Activated CD8-positive, alpha-beta T cell treated with anti-CD3 and anti-CD28 coated beads for 36 hours (primary cell): ENCODE data around the gene ARMH3. TPM values are rescaled to one million over a fixed set of nuclear protein-coding genes. Genes with fewer than 3 reads are reported as not detected.

Experiments used
- ATAC-seq: fragments of 200-7000 bp; cut with Tn5 transposase; one replicate; pipeline ENCODE4 v1.10.0; 2021; ENCODE audit warnings: mild to moderate bottlenecking, moderate library complexity
- CTCF ChIA-PET: fragments of 350-600 bp; sonication (Branson Sonifier 250); formaldehyde crosslinking; loops from one replicate; lab custom pipeline; 2021; ENCODE audit warnings: antibody characterized with exemption; lab: Charles Lee
- POLR2A ChIA-PET: fragments of 350-600 bp; sonication (Branson Sonifier 250); formaldehyde crosslinking; loops from one replicate; lab custom pipeline; 2021; ENCODE audit warnings: antibody characterized with exemption; lab: Charles Lee
- DNase-seq: peaks from one replicate; pipeline ENCODE4 v3.0.0-alpha.2; 2020
- H3K27ac Mint-ChIP-seq: one replicate; pipeline ENCODE4 v1.8.0; 2021; ENCODE audit warnings: mild to moderate bottlenecking, mixed read lengths
- H3K27me3 Mint-ChIP-seq: one replicate; pipeline ENCODE4 v1.8.0; 2021; ENCODE audit warnings: mixed read lengths
- H3K36me3 Mint-ChIP-seq: one replicate; pipeline ENCODE4 v1.8.0; 2021; ENCODE audit warnings: low read depth, mixed read lengths
- H3K4me1 Mint-ChIP-seq: one replicate; pipeline ENCODE4 v1.8.0; 2021; ENCODE audit warnings: low read depth, mixed read lengths
- H3K4me3 Mint-ChIP-seq: one replicate; pipeline ENCODE4 v1.8.0; 2021; ENCODE audit warnings: mild to moderate bottlenecking, moderate library complexity, mixed read lengths
- H3K9me3 Mint-ChIP-seq: one replicate; pipeline ENCODE4 v1.8.0; 2021; ENCODE audit warnings: mixed read lengths
- CTCF ChIP-seq: fragments of 200-600 bp; IDR thresholded peaks from one replicate; pipeline ENCODE4 v1.8.0; 2022; ENCODE audit warnings: antibody characterized with exemption, mild to moderate bottlenecking
- intact Hi-C: fragments of 100-400 bp; cut with micrococcal nuclease; formaldehyde crosslinking; loops from one replicate; pipeline ENCODE4 v1.10.0; 2022
- total RNA-seq, 2 experiments: library from RNA; stranded (reverse); gene quantifications; one replicate each; pipeline ENCODE4 v1.2.3, GENCODE V29; 2021

Gene ARMH3
- total RNA-seq, 2 experiments from 2014 or later: 16.2 to 18.4 TPM

GRCh38 chr10:102069071-102069470 lies 13.1 kb upstream of the ARMH3 start:
- no peak overlapping the region for H3K4me3 Mint-ChIP-seq
- H3K27me3 Mint-ChIP-seq: no peaks in the 10 kb centered on the region
- ATAC-seq: no peak
- CTCF ChIA-PET: interaction anchor here (1.2 to 11.9 kb wide), 4 partner anchors 11 to 233 kb away, joined by 3 to 151 read pairs (median 4); partner anchors contain the start of gene KCNIP2
- H3K27ac Mint-ChIP-seq: peak overlapping the region; percentile 37
- POLR2A ChIA-PET: interaction anchor here (0.6 kb wide), 1 partner anchor 27 kb away, joined by 3 read pairs; no protein-coding TSS in a partner anchor
- no peaks in the 10 kb centered on the region for H3K36me3 Mint-ChIP-seq
- TF ChIP-seq CTCF: no peak
- intact Hi-C loops: loop anchor here (5.0 kb wide), 1 partner anchor 343 kb away; no protein-coding TSS in a partner anchor
- peaks cover 27% of the 10 kb centered on the region for H3K4me1 Mint-ChIP-seq
- H3K9me3 Mint-ChIP-seq: no peaks in the 10 kb centered on the region
- no peak for DNase-seq

GRCh38 chr10:102068216-102068615 lies 12.2 kb upstream of the ARMH3 start:
- Mint-ChIP-seq H3K4me1 (peaks cover 29% of the 10 kb centered on the region), H3K36me3 (no peaks in the 10 kb centered on the region), H3K9me3 (no peaks in the 10 kb centered on the region), H3K27me3 (no peaks in the 10 kb centered on the region), H3K27ac (no peak overlapping the region), H3K4me3 (no peak overlapping the region)
- intact Hi-C loops: loop anchor here (5.0 kb wide), 1 partner anchor 344 kb away; no protein-coding TSS in a partner anchor
- no peak for ATAC-seq
- POLR2A ChIA-PET: no interaction called here
- CTCF ChIA-PET: interaction anchor here (1.0 to 11.9 kb wide), 9 partner anchors 10 to 287 kb away, joined by 3 to 151 read pairs (median 4); partner anchors contain the start of genes ARMH3 and KCNIP2
- no peak for DNase-seq
- no peak for TF ChIP-seq CTCF

- ChIA-PET CTCF (interaction anchor here (0.9 to 11.9 kb wide), 7 partner anchors 12 to 286 kb away, joined by 3 to 151 read pairs (median 4); partner anchors contain the start of genes ARMH3 and KCNIP2), POLR2A (no interaction called here)
- DNase-seq (no peak), ATAC-seq (no peak)
- peak overlapping the region; percentile 20 for H3K27ac Mint-ChIP-seq
- H3K4me1 Mint-ChIP-seq: peaks cover 33% of the 10 kb centered on the region
- H3K27me3 Mint-ChIP-seq: no peaks in the 10 kb centered on the region
- H3K36me3 Mint-ChIP-seq: no peaks in the 10 kb centered on the region
- peak overlapping the region; percentile 5 for H3K4me3 Mint-ChIP-seq
- intact Hi-C loops: loop anchor here (5.0 kb wide), 1 partner anchor 345 kb away; no protein-coding TSS in a partner anchor
- no peaks in the 10 kb centered on the region for H3K9me3 Mint-ChIP-seq
- TF ChIP-seq CTCF: no peak
Observed at GRCh38 chr10:102067091-102067916, 11.3 kb upstream of the ARMH3 start.

- H3K9me3 Mint-ChIP-seq: no peaks in the 10 kb centered on the region
- intact Hi-C loops: loop anchor here (5.0 kb wide), 1 partner anchor 346 kb away; no protein-coding TSS in a partner anchor
- no peak for TF ChIP-seq CTCF
- ChIA-PET CTCF (interaction anchor here (0.9 to 11.9 kb wide), 8 partner anchors 11 to 285 kb away, joined by 3 to 151 read pairs (median 4); partner anchors contain the start of genes ARMH3 and KCNIP2), POLR2A (no interaction called here)
- no peaks in the 10 kb centered on the region for H3K36me3 Mint-ChIP-seq
- no peaks in the 10 kb centered on the region for H3K27me3 Mint-ChIP-seq
- H3K27ac Mint-ChIP-seq: peak overlapping the region; percentile 84
- DNase-seq: no peak
- peak overlapping the region; percentile 84 for H3K4me3 Mint-ChIP-seq
- no peak for ATAC-seq
- peaks cover 33% of the 10 kb centered on the region for H3K4me1 Mint-ChIP-seq
Observed at GRCh38 chr10:102066399-102067088, 10.6 kb upstream of the ARMH3 start.
